GM18867 (cell line): ENCODE data around the gene FAM9C.
"Not testable (repeated sequence)": the region's sequence is repeated elsewhere in the genome, so short reads cannot be mapped to it uniquely, and the experiment has no call there.

ENCODE experiments used
- ATAC-seq: cut with Tn5 transposase; IDR thresholded peaks from one replicate; pipeline ENCODE4 v1.9.1; 2021; ENCODE audit warnings: mild to moderate bottlenecking, moderate library complexity; ENCODE audit not compliant: unreplicated experiment

Gene FAM9C

DNA sequence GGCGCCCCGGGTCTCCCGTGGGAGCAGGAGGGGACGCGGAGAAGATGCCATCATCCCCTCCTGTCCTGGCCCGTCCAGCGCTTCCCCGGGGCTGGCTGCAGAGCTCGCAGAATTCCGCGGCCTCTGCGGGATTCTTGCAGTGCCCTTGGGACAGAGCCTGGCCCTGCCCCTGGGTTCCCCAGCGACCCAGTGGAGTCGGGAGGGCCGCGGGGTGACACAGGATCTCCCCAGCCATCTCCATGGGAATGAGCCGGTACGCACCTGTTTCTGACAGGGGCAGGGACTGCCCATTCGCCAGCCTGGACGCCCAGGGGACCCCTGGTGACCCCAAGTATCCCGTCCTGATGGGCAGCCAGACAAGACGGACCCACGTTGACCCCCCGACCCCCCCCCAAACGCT, 482 bp downstream of the FAM9C start:
- ATAC-seq, result no peak

GRCh38 chrX:13043138-13043537, 1.3 kb downstream of the FAM9C start:
- ATAC-seq, result no peak

- no peak for ATAC-seq
These were observed 7.5 kb downstream of the FAM9C start for GRCh38 chrX:13036896-13037295.

DNA sequence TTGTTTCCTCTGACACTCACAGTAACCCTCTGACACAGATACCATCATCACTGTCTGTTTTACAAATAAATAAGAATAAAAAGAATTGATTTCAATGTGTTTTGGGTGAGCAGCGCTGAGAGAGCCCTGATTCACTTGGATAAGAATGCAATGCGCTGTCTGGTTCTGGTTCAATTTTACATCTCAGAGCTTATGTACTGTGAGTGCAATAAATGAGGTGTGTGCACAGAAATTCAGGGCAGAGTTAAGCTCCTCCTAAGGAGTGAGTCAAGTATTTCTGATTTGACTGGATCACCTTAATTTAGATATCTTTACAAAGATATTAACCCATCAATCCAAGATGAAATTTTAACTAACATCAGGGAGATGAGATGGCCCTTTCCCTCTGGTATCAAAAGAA, 11.2 kb downstream of the FAM9C start:
- ATAC-seq, result no peak

DNA sequence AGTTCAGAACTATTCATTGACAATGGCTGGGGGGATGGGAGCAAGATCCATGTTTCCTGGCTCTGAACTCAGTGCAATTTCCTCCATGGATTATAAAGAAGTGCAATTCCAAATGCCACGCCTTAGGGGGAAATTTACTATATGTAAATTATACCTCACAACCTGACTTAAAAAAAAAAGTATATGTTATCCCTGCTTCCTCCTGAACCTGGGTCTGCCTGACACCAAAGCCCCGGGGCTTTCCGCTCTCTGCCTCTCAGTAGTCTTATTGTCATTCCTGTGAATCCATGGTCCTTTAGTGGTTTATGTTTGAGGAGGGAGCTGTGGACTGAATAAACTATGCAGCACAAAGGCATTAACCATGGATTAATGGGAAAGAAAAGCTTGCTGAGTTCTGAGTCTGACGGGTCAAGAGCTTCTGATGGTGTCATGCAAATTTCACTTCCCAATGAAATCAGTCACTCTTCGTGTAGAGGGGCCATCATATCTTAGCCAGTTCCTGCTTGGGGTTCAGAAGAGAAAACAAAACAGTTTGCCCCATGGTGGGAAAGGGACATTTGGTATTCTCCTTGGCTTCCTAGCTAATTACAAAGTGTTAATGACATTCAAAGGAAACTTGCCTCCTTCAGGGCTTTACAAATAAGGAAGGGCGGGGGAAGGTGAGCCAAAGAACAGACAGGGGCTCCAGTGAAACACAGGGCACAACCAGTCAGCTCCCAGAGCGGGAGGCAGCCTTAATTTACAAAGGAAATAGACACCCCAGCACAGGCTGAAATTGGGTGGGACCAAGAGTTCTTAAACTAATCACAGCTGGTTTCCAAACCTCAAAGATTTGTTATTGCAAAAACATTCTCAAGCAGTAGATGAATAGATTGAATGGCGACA, 14.3 kb downstream of the FAM9C start:
- no peak for ATAC-seq

- ATAC-seq, result no peak
These were observed 14.9 kb downstream of the FAM9C start for GRCh38 chrX:13029637-13029886.

GRCh38 chrX:13028871-13029636, 15.4 kb downstream of the FAM9C start:
- no peak for ATAC-seq

DNA sequence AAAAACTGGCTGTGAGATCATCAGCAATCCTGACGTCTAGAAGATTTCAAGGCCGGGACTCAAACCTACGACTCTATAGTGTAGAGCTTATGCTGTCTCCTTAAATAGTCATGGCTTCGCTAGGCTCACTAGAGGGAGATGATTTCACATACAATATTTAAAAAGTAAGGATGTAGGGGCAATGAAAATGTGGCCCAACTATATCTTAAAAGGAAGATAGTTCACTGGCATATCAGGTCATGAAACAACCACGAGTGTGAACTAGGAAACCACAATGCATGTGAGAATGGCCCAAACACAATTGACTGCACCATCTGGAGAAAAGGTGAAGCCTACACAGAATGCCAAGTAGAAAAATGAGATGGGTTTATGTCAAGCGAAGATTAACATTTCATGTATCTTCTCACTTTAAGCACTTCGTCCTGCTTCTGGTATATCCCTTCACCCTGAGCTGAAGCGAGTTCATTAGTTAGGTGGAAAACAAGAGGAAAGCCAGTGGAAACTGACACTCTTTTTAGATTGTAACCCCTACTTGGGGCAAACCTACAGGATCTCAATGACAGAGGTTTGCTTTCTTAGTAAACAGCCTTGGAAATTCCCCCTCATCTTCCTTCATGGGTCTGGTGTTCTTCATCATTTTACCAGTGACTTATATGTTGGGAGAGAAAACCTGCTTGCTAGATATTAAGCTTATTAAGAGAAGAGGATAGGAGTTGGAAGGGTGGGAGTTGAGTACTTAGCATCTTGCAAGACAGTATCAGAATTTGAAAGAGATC, 17.4 kb downstream of the FAM9C start:
- ATAC-seq, result no peak

DNA sequence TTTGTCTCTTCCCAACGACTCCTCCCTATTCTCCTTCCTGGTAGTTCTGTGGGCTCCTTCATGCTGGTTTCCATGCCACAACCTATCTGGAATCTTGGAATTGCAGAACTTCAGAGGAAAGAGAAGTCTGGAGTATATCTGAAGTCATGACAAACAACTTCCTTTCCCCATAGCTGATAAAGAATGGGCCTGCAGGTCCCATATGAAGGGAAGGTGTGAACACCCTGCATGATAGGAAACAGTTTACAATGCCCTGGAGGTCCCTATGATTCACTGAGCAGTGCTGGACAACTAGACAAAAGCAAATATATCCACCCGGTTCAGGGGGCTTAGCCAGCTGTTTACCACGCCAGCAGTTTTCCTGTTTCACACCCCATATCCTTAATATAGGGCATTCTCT, 19.4 kb downstream of the FAM9C start:
- no peak for ATAC-seq

DNA sequence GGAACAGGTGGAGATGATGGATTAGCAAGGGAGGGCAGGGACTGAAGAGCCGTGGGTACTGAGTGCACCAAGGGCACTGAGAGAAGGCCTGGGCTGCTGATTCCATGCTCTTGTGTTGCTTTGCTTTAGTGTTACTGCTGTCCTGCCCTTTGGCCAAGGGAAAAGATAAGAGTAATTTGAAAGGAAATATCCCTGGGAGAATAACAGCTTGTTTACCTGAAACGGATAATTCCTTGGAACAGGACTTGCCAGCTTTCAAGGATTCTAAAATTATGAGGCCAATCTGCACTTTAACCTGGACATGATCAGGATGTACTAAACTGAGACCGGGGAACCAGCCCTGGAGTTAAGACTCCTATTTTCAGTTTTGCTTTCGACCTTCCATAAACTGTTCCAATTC, 20.4 kb downstream of the FAM9C start:
- no peak for ATAC-seq

- no peak for ATAC-seq
These were observed 20.9 kb downstream of the FAM9C start for GRCh38 chrX:13023567-13023966.

DNA sequence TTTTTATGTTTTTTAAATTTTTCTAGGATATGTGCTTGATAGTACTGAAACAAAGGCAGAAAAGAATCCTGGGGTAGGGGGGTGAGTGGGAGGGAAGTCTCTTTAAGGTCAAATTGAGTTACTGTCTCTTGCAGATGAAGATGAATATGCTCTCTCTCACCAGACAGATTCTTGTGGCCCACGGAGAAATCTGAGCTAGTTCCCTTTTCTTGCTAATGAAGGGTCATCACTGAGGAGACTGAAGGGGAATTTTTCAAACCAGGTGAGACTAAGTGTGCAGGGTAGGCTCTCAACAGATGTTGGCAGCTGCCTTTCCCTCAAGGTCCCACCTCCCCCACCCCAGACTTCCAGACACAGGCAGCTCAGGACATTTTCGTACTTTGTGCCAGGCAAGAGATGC, 21.5 kb downstream of the FAM9C start:
- ATAC-seq, result peak; percentile 72

DNA sequence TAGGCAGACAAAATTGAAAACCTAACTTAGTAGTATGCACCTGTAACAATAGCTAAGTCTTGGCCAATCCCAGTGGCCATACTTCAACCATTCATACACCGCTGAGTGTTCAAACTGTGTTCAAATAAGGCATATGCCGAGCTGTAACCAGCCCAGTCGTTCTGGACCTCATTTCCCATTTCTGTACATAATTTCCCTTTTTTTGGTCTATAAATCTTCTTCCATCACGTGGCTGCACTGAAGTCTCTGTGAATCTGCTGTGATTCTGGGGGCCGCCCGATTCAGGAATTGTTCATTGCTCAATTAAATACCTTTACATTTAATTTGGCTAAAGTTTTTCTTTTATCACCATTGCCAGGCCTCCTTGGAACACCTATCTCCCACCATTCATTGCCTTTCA, 27.7 kb downstream of the FAM9C start:
- not testable (repeated sequence) for ATAC-seq

DNA sequence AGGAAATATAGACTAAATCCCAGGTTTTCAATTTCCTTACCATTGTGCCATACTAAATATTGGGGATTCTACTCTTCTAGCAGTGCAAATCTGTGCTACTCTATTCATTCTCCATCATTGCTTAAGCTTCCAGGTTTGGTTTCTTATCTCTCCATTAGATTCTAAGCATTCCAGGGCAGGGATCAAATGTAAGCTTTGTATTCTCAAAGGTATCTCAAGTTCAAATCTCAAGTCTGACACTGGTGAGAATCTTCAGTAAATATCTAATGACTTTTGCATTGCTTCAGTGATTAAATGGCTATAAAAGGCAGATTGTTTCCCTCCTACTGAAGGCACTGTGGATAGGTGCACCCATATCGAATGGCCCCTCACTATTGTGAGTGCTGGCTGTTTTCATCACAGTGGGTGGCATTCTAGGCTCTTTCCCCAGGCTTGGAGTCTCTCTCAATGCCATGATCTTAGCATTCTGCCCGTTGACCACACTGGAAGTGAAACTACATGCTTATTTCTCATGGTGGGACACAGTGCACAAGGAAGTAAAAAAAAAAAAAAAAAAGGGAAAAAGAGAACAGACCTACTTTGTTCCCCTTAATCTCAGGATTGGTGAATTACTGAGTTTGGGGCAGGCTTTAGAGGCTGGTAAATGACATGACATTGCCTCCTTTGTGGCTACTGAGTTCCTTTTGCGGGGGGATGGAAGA, 28.7 kb downstream of the FAM9C start:
- ATAC-seq, result no peak

- ATAC-seq, result peak; percentile 21
These were observed 30.0 kb downstream of the FAM9C start for GRCh38 chrX:13014111-13015096.

DNA sequence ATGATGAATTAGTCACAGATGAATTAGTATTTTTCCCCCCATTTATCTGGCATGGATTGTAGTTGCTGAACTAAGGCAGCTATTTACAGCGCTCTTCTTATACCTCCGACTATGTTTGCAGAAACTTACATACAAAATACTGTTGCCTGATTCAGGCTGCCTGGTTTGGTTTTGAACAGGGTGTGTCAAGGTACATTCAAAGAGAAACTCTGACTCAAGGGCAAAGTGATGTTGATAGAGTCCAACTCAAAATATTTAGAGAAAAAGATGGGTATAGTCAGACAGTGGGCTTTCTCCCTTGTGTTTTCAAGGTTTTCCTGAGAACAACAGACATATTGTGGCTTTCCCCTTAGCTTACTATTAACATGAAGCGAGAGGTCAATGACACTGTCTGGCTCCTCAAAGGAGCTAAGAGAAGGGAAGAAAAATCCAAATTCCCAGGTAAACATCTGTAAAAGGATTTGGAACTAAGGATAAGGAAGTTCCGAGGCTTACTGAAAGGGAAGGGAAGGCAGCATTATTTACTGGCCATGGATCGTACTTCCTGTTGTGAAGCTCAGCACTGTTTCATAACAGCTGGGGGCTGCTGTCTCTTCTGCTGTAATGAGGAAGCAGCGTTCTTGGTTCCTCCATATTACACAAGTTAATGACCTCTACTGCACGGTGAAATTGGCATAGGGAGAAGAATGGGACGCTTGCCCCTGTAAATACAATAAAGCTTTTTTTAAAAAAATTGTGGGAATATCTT, 30.9 kb downstream of the FAM9C start:
- ATAC-seq, result peak; percentile 91

DNA sequence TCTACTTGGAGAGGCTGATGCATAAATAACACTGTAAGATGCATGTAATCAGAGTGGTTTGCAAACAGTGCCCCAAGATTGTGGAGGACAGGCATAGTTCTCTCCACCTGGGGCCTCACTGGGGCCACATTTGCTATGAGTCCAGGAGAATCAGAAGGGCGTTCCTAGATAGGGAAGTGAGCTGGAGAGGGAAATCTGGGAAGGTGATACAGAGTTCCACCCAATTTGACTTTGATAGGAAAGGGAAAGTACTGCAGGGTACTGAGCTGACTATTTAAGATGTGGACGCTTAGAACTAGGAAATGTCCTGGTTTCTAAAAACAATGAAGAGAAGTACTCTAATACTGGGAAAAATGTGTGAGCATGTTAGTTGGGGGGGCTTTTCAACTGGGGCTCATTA, 33.9 kb downstream of the FAM9C start:
- ATAC-seq, result no peak

- ATAC-seq, result no peak
These were observed 34.6 kb downstream of the FAM9C start for GRCh38 chrX:13009844-13010243.

GRCh38 chrX:13009273-13009672, 35.1 kb downstream of the FAM9C start:
- ATAC-seq, result no peak
